B cell (primary cell): Measurements from ENCODE around the gene PKNOX2. TPM values are rescaled to one million over a fixed set of nuclear protein-coding genes. Genes with fewer than 3 reads are reported as not detected.

Experiments used
- ATAC-seq: fragments of 200-7000 bp; cut with Tn5 transposase; one replicate; pipeline ENCODE4 v1.10.0; 2021; ENCODE audit warnings: low read depth, mild to moderate bottlenecking, moderate number of reproducible peaks, moderate library complexity
- CTCF ChIA-PET: fragments of 350-600 bp; sonication (Branson Sonifier 250); formaldehyde crosslinking; loops from one replicate; lab custom pipeline; 2021; ENCODE audit warnings: antibody characterized with exemption, inconsistent platforms; lab: Charles Lee
- POLR2A ChIA-PET: fragments of 350-600 bp; sonication (Branson Sonifier 250); formaldehyde crosslinking; loops from one replicate; lab custom pipeline; 2021; ENCODE audit warnings: antibody characterized with exemption; lab: Charles Lee
- DNase-seq: peaks from one replicate; pipeline ENCODE4 v3.0.0; 2013
- H2AFZ ChIP-seq: 2 replicates; pipeline ENCODE4 v1.6.1; 2012; ENCODE audit warnings: mild to moderate bottlenecking, low read depth, low read length; ENCODE audit not compliant: insufficient read depth, poor library complexity, severe bottlenecking
- H3K27ac ChIP-seq, 2 donors: 1 replicate in 1 of 2; 2 replicates in 1 of 2; pipeline ENCODE4 v1.5.1; 2012 to 2013; ENCODE audit warnings: low read length in 2 of 2, mild to moderate bottlenecking in 2 of 2, moderate library complexity in 1 of 2
- H3K27me3 ChIP-seq, 4 experiments: fragments of 200-600 bp in 1 of 4; sonication (generic) in 1 of 4; replicated peaks in 1 of 4; 1 replicate in 2 of 4; 2 replicates in 2 of 4; pipeline versions ENCODE4 v1.6.1 to v1.7.0; 2013 to 2016; ENCODE audit warnings: low read length in 3 of 4, mild to moderate bottlenecking in 2 of 4, mixed read lengths in 1 of 4, moderate library complexity in 1 of 4; ENCODE audit not compliant: insufficient read depth in 4 of 4, control insufficient read depth in 3 of 4; ENCODE audit errors: control extremely low read depth in 1 of 4
- H3K36me3 ChIP-seq, 2 experiments: replicated peaks in 1 of 2; 1 replicate in 1 of 2; 2 replicates in 1 of 2; pipeline versions ENCODE4 v1.6.1 to v1.7.1; 2013; ENCODE audit warnings: low read length in 1 of 2; ENCODE audit not compliant: insufficient read depth in 2 of 2, control insufficient read depth in 1 of 2; ENCODE audit errors: control extremely low read depth in 1 of 2, extremely low read depth in 1 of 2
- H3K4me1 ChIP-seq, 2 donors: fragments of 200-600 bp in 1 of 2; sonication (generic) in 1 of 2; 1 replicate in 1 of 2; 2 replicates in 1 of 2; pipeline versions ENCODE4 v1.5.1 to v1.6.1; 2013 to 2017; ENCODE audit warnings: low read length in 2 of 2; ENCODE audit not compliant: control insufficient read depth in 2 of 2, insufficient read depth in 2 of 2
- H3K4me2 ChIP-seq: replicated peaks from 2 replicates; pipeline ENCODE3; 2012; ENCODE audit warnings: mild to moderate bottlenecking, low read depth, low read length; ENCODE audit not compliant: poor library complexity, severe bottlenecking
- H3K4me3 ChIP-seq, 5 experiments: fragments of 200-600 bp in 1 of 5; sonication (generic) in 1 of 5; 1 replicate in 3 of 5; 2 replicates in 2 of 5; pipeline versions ENCODE4 v1.5.1 to v1.7.0; 2011 to 2016; ENCODE audit warnings: low read length in 4 of 5, mild to moderate bottlenecking in 4 of 5, low read depth in 2 of 5, control low read depth in 1 of 5, moderate library complexity in 1 of 5; ENCODE audit not compliant: insufficient read depth in 1 of 5; ENCODE audit errors: control extremely low read depth in 1 of 5, extremely low read depth in 1 of 5
- H3K79me2 ChIP-seq: fragments of 200-600 bp; sonication (generic); one replicate; pipeline ENCODE4 v1.6.0; 2016; ENCODE audit warnings: low read length; ENCODE audit not compliant: control insufficient read depth, insufficient read depth
- H3K9ac ChIP-seq: fragments of 200-600 bp; sonication (generic); 2 replicates; pipeline ENCODE4 v1.6.1; 2017; ENCODE audit warnings: mild to moderate bottlenecking, low read length, moderate library complexity
- H3K9me3 ChIP-seq, 3 donors: one replicate each; pipeline versions ENCODE4 v1.6.1 to v1.7.1; 2013; ENCODE audit warnings: low read length in 2 of 3; ENCODE audit not compliant: control insufficient read depth in 2 of 3, insufficient read depth in 1 of 3; ENCODE audit errors: control extremely low read depth in 1 of 3
- H4K20me1 ChIP-seq: 2 replicates; pipeline ENCODE4 v1.6.0; 2012; ENCODE audit warnings: mild to moderate bottlenecking, low read length; ENCODE audit not compliant: insufficient read depth, control insufficient read depth, poor library complexity, severe bottlenecking
- H3K27ac Mint-ChIP-seq: one replicate; pipeline ENCODE4 v1.8.0; 2021; ENCODE audit warnings: mixed read lengths
- H3K27me3 Mint-ChIP-seq: one replicate; pipeline ENCODE4 v1.8.0; 2021; ENCODE audit warnings: mixed read lengths
- H3K4me1 Mint-ChIP-seq: one replicate; pipeline ENCODE4 v1.8.0; 2021; ENCODE audit warnings: mixed read lengths
- H3K4me3 Mint-ChIP-seq: one replicate; pipeline ENCODE4 v1.8.0; 2021; ENCODE audit warnings: mixed read lengths
- H3K9me3 Mint-ChIP-seq: one replicate; pipeline ENCODE4 v1.8.0; 2022; ENCODE audit warnings: mixed read lengths; ENCODE audit not compliant: insufficient read depth
- CTCF ChIP-seq: fragments of 200-600 bp; IDR thresholded peaks from one replicate; pipeline ENCODE4 v1.8.0; 2022; ENCODE audit warnings: antibody characterized with exemption, mild to moderate bottlenecking
- EZH2 ChIP-seq: IDR thresholded peaks from 2 replicates; pipeline ENCODE4 v1.6.1; 2012; ENCODE audit warnings: borderline replicate concordance, low read depth, mild to moderate bottlenecking, moderate library complexity, low read length; ENCODE audit not compliant: insufficient read depth, poor library complexity, severe bottlenecking
- WGBS: methylation state at CpG from one replicate; pipeline ENCODE4 v1.1.5; 2013; ENCODE audit warnings: missing lambda C conversion rate; ENCODE audit not compliant: insufficient coverage; 5-methylcytosine and 5-hydroxymethylcytosine counted together
- intact Hi-C: fragments of 100-400 bp; cut with micrococcal nuclease; formaldehyde crosslinking; loops from one replicate; pipeline ENCODE4 v1.10.0; 2022
- polyA plus RNA-seq: library from polyadenylated mRNA; depleted of rRNA; stranded (reverse); fragments of >200 nt; gene quantifications from 2 replicates; pipeline ENCODE4 v1.2.3, GENCODE V29; 2012
- total RNA-seq, 2 donors: library from RNA; stranded (reverse); fragments of 120-200 nt in 1 of 2; gene quantifications; 1 replicate in 1 of 2; 2 replicates in 1 of 2; pipeline versions ENCODE4 v1.2.3 to v1.2.4, GENCODE V29; 2013 to 2022

Gene PKNOX2
- total and polyA plus RNA-seq, 2 donors (not counting 1 experiment from before 2014, with no cell fraction given) = not detected

- intact Hi-C loops = no loop called here
- ChIA-PET POLR2A (no interaction called here), CTCF (no interaction called here)
- H3K9me3 ChIP-seq = no peaks in the 10 kb centered on the region
- DNase-seq (no peak), ATAC-seq (no peak)
- no peak overlapping the region for H3K27ac ChIP-seq
- WGBS = 94% methylated on average over 3 of the region's 7 CpGs
- H2AFZ ChIP-seq = no peak overlapping the region
- no peak overlapping the region for H3K9ac ChIP-seq
- no peaks in the 10 kb centered on the region for H3K4me1 Mint-ChIP-seq
- H3K27me3 Mint-ChIP-seq = peaks cover 17% of the 10 kb centered on the region
- no peaks in the 10 kb centered on the region for H4K20me1 ChIP-seq
- no peak overlapping the region for H3K27ac Mint-ChIP-seq
- no peak for TF ChIP-seq EZH2
- TF ChIP-seq CTCF = no peak
- H3K36me3 ChIP-seq = no peaks in the 10 kb centered on the region
- no peaks in the 10 kb centered on the region for H3K79me2 ChIP-seq
- no peak overlapping the region for H3K4me2 ChIP-seq
- no peaks in the 10 kb centered on the region for H3K4me1 ChIP-seq
- no peaks in the 10 kb centered on the region for H3K9me3 Mint-ChIP-seq
- no peak overlapping the region for H3K4me3 Mint-ChIP-seq
- H3K27me3 ChIP-seq = peaks cover 0 to 2% (median 0%) of the 10 kb centered on the region in 4 experiments
- no peak overlapping the region for H3K4me3 ChIP-seq
Observed at GRCh38 chr11:125257190-125257579, 92.6 kb downstream of the PKNOX2 start.

GRCh38 chr11:125257751-125258150, 93.2 kb downstream of the PKNOX2 start:
- Mint-ChIP-seq H3K27me3 (peaks cover 21% of the 10 kb centered on the region), H3K4me3 (no peak overlapping the region), H3K27ac (no peak overlapping the region), H3K4me1 (no peaks in the 10 kb centered on the region), H3K9me3 (no peaks in the 10 kb centered on the region)
- intact Hi-C loops = no loop called here
- TF ChIP-seq EZH2 (no peak), CTCF (no peak)
- ChIA-PET POLR2A (no interaction called here), CTCF (no interaction called here)
- Histone ChIP-seq H3K4me1 (no peaks in the 10 kb centered on the region), H3K9ac (no peak overlapping the region), H3K9me3 (peaks cover 0 to under 1% (median 0%) of the 10 kb centered on the region in 3 donors), H3K4me3 (no peak overlapping the region), H3K27me3 (peaks cover 0 to 5% (median 2%) of the 10 kb centered on the region in 4 experiments), H3K36me3 (no peaks in the 10 kb centered on the region), H2AFZ (no peak overlapping the region), H3K4me2 (no peak overlapping the region), H4K20me1 (no peaks in the 10 kb centered on the region), H3K79me2 (no peaks in the 10 kb centered on the region), H3K27ac (no peak overlapping the region)
- no peak for ATAC-seq
- 87% methylated on average over 4 of the region's 4 CpGs for WGBS
- DNase-seq = no peak
